NCI-H2029 (cell line): Measurements from ENCODE around the gene ARHGAP32.

Source experiments
- DNase-seq: peaks from one replicate; lab custom pipeline; 2025; lab: John Stamatoyannopoulos, UW

ARHGAP32 gene

GRCh38 chr11:129192150-129192549, at the start of gene ARHGAP32:
Gene ARHGAP32, minus strand, starts transcription at chr11:129192325. Its CDS starts 127 bp downstream, at chr11:129192198.
- no peak for DNase-seq

- no peak for DNase-seq
Measured at GRCh38 chr11:129239207-129239606, 47.1 kb upstream of the ARHGAP32 start.

- DNase-seq = no peak
Measured at GRCh38 chr11:129237880-129238638, 45.9 kb upstream of the ARHGAP32 start.

GRCh38 chr11:129237456-129237855, 45.3 kb upstream of the ARHGAP32 start:
- no peak for DNase-seq

- no peak for DNase-seq
Measured at GRCh38 chr11:129236850-129237249, 44.7 kb upstream of the ARHGAP32 start.

GRCh38 chr11:129234978-129235377, 42.9 kb upstream of the ARHGAP32 start:
- DNase-seq = no peak

- DNase-seq = no peak
Measured at GRCh38 chr11:129230006-129230405, 37.9 kb upstream of the ARHGAP32 start.

- no peak for DNase-seq
Measured at GRCh38 chr11:129226207-129226798, 34.2 kb upstream of the ARHGAP32 start.

GRCh38 chr11:129225190-129225589, 33.1 kb upstream of the ARHGAP32 start:
- no peak for DNase-seq

- peak; percentile 45 for DNase-seq
Measured at GRCh38 chr11:129224538-129224937, 32.4 kb upstream of the ARHGAP32 start.

GRCh38 chr11:129223701-129224149, 31.6 kb upstream of the ARHGAP32 start:
- DNase-seq = no peak

GRCh38 chr11:129223260-129223659, 31.1 kb upstream of the ARHGAP32 start:
- DNase-seq = no peak

GRCh38 chr11:129222158-129222557, 30.0 kb upstream of the ARHGAP32 start:
- DNase-seq = no peak

- no peak for DNase-seq
Measured at GRCh38 chr11:129215506-129216245, 23.6 kb upstream of the ARHGAP32 start.

- DNase-seq = no peak
Measured at GRCh38 chr11:129214710-129215295, 22.7 kb upstream of the ARHGAP32 start.

GRCh38 chr11:129213261-129213660, 21.1 kb upstream of the ARHGAP32 start:
- DNase-seq = no peak

- DNase-seq = no peak
Measured at GRCh38 chr11:129211397-129211796, 19.3 kb upstream of the ARHGAP32 start.

- no peak for DNase-seq
Measured at GRCh38 chr11:129210831-129211181, 18.7 kb upstream of the ARHGAP32 start.

- no peak for DNase-seq
Measured at GRCh38 chr11:129209891-129210830, 18.0 kb upstream of the ARHGAP32 start.

GRCh38 chr11:129208863-129209262, 16.7 kb upstream of the ARHGAP32 start:
- DNase-seq = no peak

- no peak for DNase-seq
Measured at GRCh38 chr11:129204150-129204838, 12.2 kb upstream of the ARHGAP32 start.
